Measurements from ENCODE around the gene IFRD2. TPM values are rescaled to one million over a fixed set of nuclear protein-coding genes. Genes with fewer than 3 reads are reported as not detected.

IFRD2 gene
- total and polyA plus RNA-seq, 9 of the 15 experiments (the other 6 are each of a cell fraction or from before 2014, with no cell fraction given), result 30.5 to 115 (median 52.8) TPM

DNA sequence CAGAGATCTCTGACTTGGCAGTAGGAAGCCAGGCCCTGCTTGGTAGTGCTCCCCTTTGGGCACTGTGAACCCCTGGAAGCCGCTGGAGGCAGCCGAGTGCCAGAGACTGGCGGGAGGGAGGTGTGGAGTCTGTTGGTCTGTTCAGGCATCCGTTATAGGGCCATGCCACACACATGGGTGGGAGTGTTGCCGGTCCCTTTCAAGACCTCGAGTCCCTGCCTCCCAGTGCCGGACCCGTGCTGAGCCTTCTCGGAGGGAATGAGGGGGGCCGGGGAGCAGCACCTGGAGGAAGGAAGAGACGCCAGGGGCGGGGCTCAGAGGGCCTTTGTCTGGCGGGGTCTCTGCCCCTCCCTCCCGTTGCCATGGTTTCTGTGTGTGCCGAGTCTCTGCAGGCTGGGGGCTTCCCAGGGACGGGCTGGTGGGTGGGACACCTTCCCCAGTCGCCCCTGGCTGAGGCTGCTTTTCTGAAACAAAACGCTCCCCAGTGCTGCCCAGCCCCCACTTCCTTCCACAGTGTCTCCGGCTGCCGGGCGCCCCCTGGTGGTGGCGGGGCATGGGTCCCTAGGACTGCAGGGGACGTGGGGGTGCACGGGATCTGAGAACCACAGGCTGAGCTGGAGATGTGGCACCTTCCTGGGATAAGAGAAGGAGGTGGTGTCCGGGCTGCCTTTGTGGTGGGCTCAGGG lies 46.3 kb downstream of the IFRD2 start (continued):
- TF ChIP-seq, protein P1, sequence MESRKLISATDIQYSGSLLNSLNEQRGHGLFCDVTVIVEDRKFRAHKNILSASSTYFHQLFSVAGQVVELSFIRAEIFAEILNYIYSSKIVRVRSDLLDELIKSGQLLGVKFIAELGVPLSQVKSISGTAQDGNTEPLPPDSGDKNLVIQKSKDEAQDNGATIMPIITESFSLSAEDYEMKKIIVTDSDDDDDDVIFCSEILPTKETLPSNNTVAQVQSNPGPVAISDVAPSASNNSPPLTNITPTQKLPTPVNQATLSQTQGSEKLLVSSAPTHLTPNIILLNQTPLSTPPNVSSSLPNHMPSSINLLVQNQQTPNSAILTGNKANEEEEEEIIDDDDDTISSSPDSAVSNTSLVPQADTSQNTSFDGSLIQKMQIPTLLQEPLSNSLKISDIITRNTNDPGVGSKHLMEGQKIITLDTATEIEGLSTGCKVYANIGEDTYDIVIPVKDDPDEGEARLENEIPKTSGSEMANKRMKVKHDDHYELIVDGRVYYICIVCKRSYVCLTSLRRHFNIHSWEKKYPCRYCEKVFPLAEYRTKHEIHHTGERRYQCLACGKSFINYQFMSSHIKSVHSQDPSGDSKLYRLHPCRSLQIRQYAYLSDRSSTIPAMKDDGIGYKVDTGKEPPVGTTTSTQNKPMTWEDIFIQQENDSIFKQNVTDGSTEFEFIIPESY (CRISPR knock-in tag; IDR thresholded peaks at IDR 0.05), result 0 out of 2 replicates have a peak, but pooled peaks have one; percentile 62
- TF ChIP-seq EGR1 (conservative IDR thresholded peaks at IDR 0.05) (peak; percentile 50; the same call in 1 of the 2 replicates), JUND (IDR thresholded peaks at IDR 0.05; ENCODE audit: borderline replicate concordance, low read depth, low read length) (peak; percentile 23; the same call in 1 of the 2 replicates), JUND (tag; IDR thresholded peaks at IDR 0.05; ENCODE audit: borderline replicate concordance, low read depth, low read length) (no peak; the same call in 2 of the 3 replicates), ZBTB7A (IDR thresholded peaks at IDR 0.05; ENCODE audit: borderline replicate concordance, control insufficient read depth, low read depth, low read length) (peak; percentile 73; the same call in 1 of the 2 replicates), NEUROD1 (IDR thresholded peaks at IDR 0.05; ENCODE audit: borderline replicate concordance, low read depth, low read length, partially characterized antibody) (peak; percentile 33), CBX5 (IDR thresholded peaks at IDR 0.05; ENCODE audit: borderline replicate concordance, low read depth) (no peak), SMAD4 (CRISPR knock-in tag; conservative IDR thresholded peaks at IDR 0.05) (0 out of 2 replicates have a peak, but pooled peaks have one; percentile 50), YY1 (IDR thresholded peaks at IDR 0.05; ENCODE audit: borderline replicate concordance in 1 of 3, control insufficient read depth in 1 of 3, extremely low read depth in 1 of 3, insufficient read depth in 3 of 3, insufficient read length in 1 of 3, insufficient replicate concordance in 2 of 3, low read depth in 1 of 3, low read length in 2 of 3) (peak in 2 of 3 experiments; percentile 36 to 40), CAMTA2 (CRISPR knock-in tag; conservative IDR thresholded peaks at IDR 0.05) (no peak), SETDB1 (IDR thresholded peaks at IDR 0.05; ENCODE audit: low read length) (no peak), LARP7 (IDR thresholded peaks at IDR 0.05) (no peak), ETV1 (tag; conservative IDR thresholded peaks at IDR 0.05; ENCODE audit: low read depth) (peak; percentile 43)
- TF ChIP-seq, protein P2, sequence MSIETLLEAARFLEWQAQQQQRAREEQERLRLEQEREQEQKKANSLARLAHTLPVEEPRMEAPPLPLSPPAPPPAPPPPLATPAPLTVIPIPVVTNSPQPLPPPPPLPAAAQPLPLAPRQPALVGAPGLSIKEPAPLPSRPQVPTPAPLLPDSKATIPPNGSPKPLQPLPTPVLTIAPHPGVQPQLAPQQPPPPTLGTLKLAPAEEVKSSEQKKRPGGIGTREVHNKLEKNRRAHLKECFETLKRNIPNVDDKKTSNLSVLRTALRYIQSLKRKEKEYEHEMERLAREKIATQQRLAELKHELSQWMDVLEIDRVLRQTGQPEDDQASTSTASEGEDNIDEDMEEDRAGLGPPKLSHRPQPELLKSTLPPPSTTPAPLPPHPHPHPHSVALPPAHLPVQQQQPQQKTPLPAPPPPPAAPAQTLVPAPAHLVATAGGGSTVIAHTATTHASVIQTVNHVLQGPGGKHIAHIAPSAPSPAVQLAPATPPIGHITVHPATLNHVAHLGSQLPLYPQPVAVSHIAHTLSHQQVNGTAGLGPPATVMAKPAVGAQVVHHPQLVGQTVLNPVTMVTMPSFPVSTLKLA (conservative IDR thresholded peaks at IDR 0.05), result peak; percentile 46 to 62; a peak in 2 of 4 replicates
- TF ChIP-seq, protein P3, sequence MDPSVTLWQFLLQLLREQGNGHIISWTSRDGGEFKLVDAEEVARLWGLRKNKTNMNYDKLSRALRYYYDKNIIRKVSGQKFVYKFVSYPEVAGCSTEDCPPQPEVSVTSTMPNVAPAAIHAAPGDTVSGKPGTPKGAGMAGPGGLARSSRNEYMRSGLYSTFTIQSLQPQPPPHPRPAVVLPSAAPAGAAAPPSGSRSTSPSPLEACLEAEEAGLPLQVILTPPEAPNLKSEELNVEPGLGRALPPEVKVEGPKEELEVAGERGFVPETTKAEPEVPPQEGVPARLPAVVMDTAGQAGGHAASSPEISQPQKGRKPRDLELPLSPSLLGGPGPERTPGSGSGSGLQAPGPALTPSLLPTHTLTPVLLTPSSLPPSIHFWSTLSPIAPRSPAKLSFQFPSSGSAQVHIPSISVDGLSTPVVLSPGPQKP (CRISPR knock-in tag; IDR thresholded peaks at IDR 0.05), result no peak
- TF ChIP-seq, protein P4, sequence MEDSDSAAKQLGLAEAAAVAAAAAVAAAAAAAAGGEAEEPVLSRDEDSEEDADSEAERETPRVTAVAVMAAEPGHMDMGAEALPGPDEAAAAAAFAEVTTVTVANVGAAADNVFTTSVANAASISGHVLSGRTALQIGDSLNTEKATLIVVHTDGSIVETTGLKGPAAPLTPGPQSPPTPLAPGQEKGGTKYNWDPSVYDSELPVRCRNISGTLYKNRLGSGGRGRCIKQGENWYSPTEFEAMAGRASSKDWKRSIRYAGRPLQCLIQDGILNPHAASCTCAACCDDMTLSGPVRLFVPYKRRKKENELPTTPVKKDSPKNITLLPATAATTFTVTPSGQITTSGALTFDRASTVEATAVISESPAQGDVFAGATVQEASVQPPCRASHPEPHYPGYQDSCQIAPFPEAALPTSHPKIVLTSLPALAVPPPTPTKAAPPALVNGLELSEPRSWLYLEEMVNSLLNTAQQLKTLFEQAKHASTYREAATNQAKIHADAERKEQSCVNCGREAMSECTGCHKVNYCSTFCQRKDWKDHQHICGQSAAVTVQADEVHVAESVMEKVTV (CRISPR knock-in tag; IDR thresholded peaks at IDR 0.05), result peak; percentile 73
- TF ChIP-seq, protein P5, sequence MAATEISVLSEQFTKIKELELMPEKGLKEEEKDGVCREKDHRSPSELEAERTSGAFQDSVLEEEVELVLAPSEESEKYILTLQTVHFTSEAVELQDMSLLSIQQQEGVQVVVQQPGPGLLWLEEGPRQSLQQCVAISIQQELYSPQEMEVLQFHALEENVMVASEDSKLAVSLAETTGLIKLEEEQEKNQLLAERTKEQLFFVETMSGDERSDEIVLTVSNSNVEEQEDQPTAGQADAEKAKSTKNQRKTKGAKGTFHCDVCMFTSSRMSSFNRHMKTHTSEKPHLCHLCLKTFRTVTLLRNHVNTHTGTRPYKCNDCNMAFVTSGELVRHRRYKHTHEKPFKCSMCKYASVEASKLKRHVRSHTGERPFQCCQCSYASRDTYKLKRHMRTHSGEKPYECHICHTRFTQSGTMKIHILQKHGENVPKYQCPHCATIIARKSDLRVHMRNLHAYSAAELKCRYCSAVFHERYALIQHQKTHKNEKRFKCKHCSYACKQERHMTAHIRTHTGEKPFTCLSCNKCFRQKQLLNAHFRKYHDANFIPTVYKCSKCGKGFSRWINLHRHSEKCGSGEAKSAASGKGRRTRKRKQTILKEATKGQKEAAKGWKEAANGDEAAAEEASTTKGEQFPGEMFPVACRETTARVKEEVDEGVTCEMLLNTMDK (IDR thresholded peaks at IDR 0.05; ENCODE audit: borderline replicate concordance, insufficient read depth, low read depth, low read length, poor library complexity, severe bottlenecking), result peak; percentile 87
